Gastrocnemius medialis (tissue), 4 donors: ENCODE results near the gene RPS26. TPM values are rescaled to one million over a fixed set of nuclear protein-coding genes. Genes with fewer than 3 reads are reported as not detected.

Experiments used
- ATAC-seq, 2 donors: fragments of 150-250 bp; one replicate each; pipeline ENCODE4 v1.9.1; 2016
- DNase-seq, 2 donors: peaks; one replicate each; pipeline ENCODE4 v3.0.0-alpha.2; 2019
- H3K27ac ChIP-seq, 4 donors: fragments of 200-600 bp; sonication (generic); 1 replicate in 1 of 4; 2 replicates in 3 of 4; pipeline ENCODE4 v1.5.1; 2016 to 2018; ENCODE audit warnings: mild to moderate bottlenecking in 2 of 4, moderate library complexity in 1 of 4
- H3K27me3 ChIP-seq, 3 donors: fragments of 200-600 bp; sonication (generic) in 2 of 3; 1 replicate in 1 of 3; 2 replicates in 2 of 3; pipeline versions ENCODE4 v1.5.1 to v1.6.0; 2016 to 2019; ENCODE audit warnings: mild to moderate bottlenecking in 1 of 3, moderate library complexity in 1 of 3
- H3K36me3 ChIP-seq, 2 donors: fragments of 200-600 bp; sonication (generic) in 1 of 2; one replicate each; pipeline ENCODE4 v1.5.1; 2017 to 2018
- H3K4me1 ChIP-seq, 2 donors: fragments of 200-600 bp; sonication (generic) in 1 of 2; one replicate each; pipeline ENCODE4 v1.5.1; 2016 to 2017; ENCODE audit warnings: mild to moderate bottlenecking in 2 of 2
- H3K4me3 ChIP-seq, 4 donors: fragments of 200-600 bp; sonication (generic) in 3 of 4; 1 replicate in 1 of 4; 2 replicates in 3 of 4; pipeline ENCODE4 v1.5.1; 2016 to 2019; ENCODE audit warnings: mild to moderate bottlenecking in 2 of 4
- H3K9me3 ChIP-seq, 3 donors: fragments of 200-600 bp; sonication (generic) in 2 of 3; 1 replicate in 1 of 3; 2 replicates in 2 of 3; pipeline ENCODE4 v1.5.1; 2016 to 2019
- CTCF ChIP-seq, 5 experiments: fragments of 450-650 bp in 3 of 5; fragments of 200-600 bp in 2 of 5; sonication (generic) in 2 of 5; IDR thresholded peaks in 4 of 5; conservative IDR thresholded peaks in 1 of 5; 1 replicate in 4 of 5; 2 replicates in 1 of 5; pipeline ENCODE4 v1.5.1; 2016 to 2019; ENCODE audit warnings: antibody characterized with exemption in 5 of 5, mild to moderate bottlenecking in 3 of 5, moderate library complexity in 3 of 5
- POLR2A ChIP-seq, 2 donors: fragments of 450-650 bp; IDR thresholded peaks; one replicate each; pipeline ENCODE4 v1.6.1; 2017; ENCODE audit warnings: antibody characterized with exemption in 2 of 2, mild to moderate bottlenecking in 2 of 2, moderate library complexity in 2 of 2
- in situ Hi-C, 4 donors: fragments of 200-750 bp; cut with MboI; loops; one replicate each; pipeline versions ENCODE4 v1.15.0 to v1.8.0; 2017; ENCODE audit warnings: low sequenced_read_pairs in 4 of 4
- intact Hi-C: fragments of 100-400 bp; cut with DNase I; formaldehyde crosslinking; loops from one replicate; pipeline ENCODE4 v1.15.1; 2023; ENCODE audit warnings: low total_unique reads
- total RNA-seq, 4 donors: library from RNA; depleted of rRNA; stranded (reverse); fragments of >200 nt; gene quantifications; one replicate each; pipeline versions ENCODE4 v1.1.0 to v1.2.3, GENCODE V29; 2016

Gene RPS26
- total RNA-seq, 4 donors from 2014 or later = 618 to 1,648 (median 1,209) TPM

GRCh38 chr12:56031987-56032386 is 9.7 kb upstream of the RPS26 start:
- in situ Hi-C loops (no loop called here), intact Hi-C loops (no loop called here)
- Histone ChIP-seq H3K27ac (no peak overlapping the region), H3K27me3 (no peaks in the 10 kb centered on the region), H3K4me1 (no peaks in the 10 kb centered on the region), H3K36me3 (peaks cover 0 to 55% of the 10 kb centered on the region in 2 donors), H3K4me3 (no peak overlapping the region), H3K9me3 (no peaks in the 10 kb centered on the region)
- ATAC-seq (no peak), DNase-seq (no peak)
- TF ChIP-seq CTCF (IDR thresholded peaks at IDR 0.05 in 4 of 5, conservative IDR thresholded peaks at IDR 0.05 in 1 of 5) = no peak
- TF ChIP-seq POLR2A (IDR thresholded peaks at IDR 0.05) = no peak

- no peaks in the 10 kb centered on the region for H3K9me3 ChIP-seq
- intact Hi-C loops = no loop called here
- no peak overlapping the region for H3K27ac ChIP-seq
- no peak for TF ChIP-seq CTCF (IDR thresholded peaks at IDR 0.05 in 4 of 5, conservative IDR thresholded peaks at IDR 0.05 in 1 of 5)
- no peak for TF ChIP-seq POLR2A (IDR thresholded peaks at IDR 0.05)
- in situ Hi-C loops = no loop called here
- peaks cover 3 to 5% of the 10 kb centered on the region in 2 donors for H3K4me1 ChIP-seq
- no peak overlapping the region for H3K4me3 ChIP-seq
- H3K36me3 ChIP-seq = peaks cover 0 to 47% of the 10 kb centered on the region in 2 donors
- H3K27me3 ChIP-seq = no peaks in the 10 kb centered on the region
- DNase-seq = no peak
- no peak for ATAC-seq
Observed at GRCh38 chr12:56034586-56035332, 7.0 kb upstream of the RPS26 start.

- TF ChIP-seq CTCF (IDR thresholded peaks at IDR 0.05 in 4 of 5, conservative IDR thresholded peaks at IDR 0.05 in 1 of 5) = no peak
- no peak for TF ChIP-seq POLR2A (IDR thresholded peaks at IDR 0.05)
- peaks cover 3 to 9% of the 10 kb centered on the region in 2 donors for H3K4me1 ChIP-seq
- in situ Hi-C loops (no loop called here), intact Hi-C loops (no loop called here)
- no peak overlapping the region for H3K4me3 ChIP-seq
- peaks cover 0 to 39% of the 10 kb centered on the region in 2 donors for H3K36me3 ChIP-seq
- ATAC-seq (no peak), DNase-seq (no peak)
- H3K27ac ChIP-seq = no peak overlapping the region
- H3K9me3 ChIP-seq = no peaks in the 10 kb centered on the region
- H3K27me3 ChIP-seq = no peaks in the 10 kb centered on the region
Observed at GRCh38 chr12:56037161-56037560, 4.6 kb upstream of the RPS26 start.

GRCh38 chr12:56038022-56038655 is 3.6 kb upstream of the RPS26 start:
- no peak for DNase-seq
- intact Hi-C loops = no loop called here
- no peaks in the 10 kb centered on the region for H3K27me3 ChIP-seq
- no peaks in the 10 kb centered on the region for H3K9me3 ChIP-seq
- peaks cover 10 to 16% of the 10 kb centered on the region in 2 donors for H3K4me1 ChIP-seq
- TF ChIP-seq CTCF (IDR thresholded peaks at IDR 0.05 in 4 of 5, conservative IDR thresholded peaks at IDR 0.05 in 1 of 5) (no peak), POLR2A (IDR thresholded peaks at IDR 0.05) (no peak)
- no peak overlapping the region for H3K4me3 ChIP-seq
- no peak overlapping the region for H3K27ac ChIP-seq
- in situ Hi-C loops = no loop called here
- no peak for ATAC-seq
- H3K36me3 ChIP-seq = peaks cover 0 to 34% of the 10 kb centered on the region in 2 donors
